Hypothalamus (tissue), 51 donors: Measurements from ENCODE around the gene R3HDM2.
"Not testable (repeated sequence)": the region's sequence is repeated elsewhere in the genome, so short reads cannot be mapped to it uniquely, and the experiment has no call there.

ENCODE experiments used
- DNase-seq, 51 donors: peaks; one replicate each; lab custom pipeline; 2025; lab: John Stamatoyannopoulos, UW

R3HDM2 gene

DNA sequence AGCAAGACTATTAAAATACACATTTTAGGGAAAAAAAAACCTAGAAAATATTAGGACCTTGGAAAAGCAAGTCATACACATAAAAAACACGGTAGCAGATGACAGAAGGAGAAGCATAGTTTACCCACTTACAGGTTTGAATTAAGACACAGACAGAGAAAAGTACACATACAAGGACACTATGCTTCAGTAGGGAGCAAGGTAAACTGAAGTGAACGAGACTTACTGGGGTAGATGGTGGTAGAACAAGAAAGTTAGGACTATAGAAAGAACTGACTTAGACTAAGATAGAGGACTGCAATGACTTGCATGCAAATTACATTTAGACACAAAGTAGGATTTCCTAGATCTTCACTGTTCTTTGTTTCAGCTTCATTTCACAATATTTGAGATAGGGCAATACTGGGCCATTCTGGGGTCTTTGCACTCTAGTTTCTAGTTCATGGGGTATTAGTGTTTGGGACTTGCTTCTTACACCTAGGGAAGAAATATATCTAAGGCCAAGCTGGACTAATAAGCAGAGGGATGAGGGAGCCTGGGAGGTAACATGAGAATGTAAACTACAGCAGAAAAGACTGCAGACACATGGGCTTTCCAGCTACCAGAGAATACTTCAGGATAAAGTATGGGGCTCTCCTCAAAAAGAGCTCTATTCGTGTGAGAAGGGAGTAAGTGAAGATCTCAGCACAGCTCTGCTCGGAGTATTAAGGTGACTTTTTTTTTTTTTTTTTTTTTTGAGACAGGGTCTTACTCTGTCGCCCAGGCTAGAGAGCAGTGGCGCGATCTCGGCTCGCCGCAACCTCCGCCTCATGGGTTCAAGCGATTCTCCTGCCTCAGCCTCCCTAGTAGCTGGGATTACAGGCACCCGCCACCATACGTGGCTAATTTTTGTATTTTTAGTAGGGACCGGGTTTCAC lies 152.1 kb downstream of the R3HDM2 start:
- DNase-seq: no peak

DNA sequence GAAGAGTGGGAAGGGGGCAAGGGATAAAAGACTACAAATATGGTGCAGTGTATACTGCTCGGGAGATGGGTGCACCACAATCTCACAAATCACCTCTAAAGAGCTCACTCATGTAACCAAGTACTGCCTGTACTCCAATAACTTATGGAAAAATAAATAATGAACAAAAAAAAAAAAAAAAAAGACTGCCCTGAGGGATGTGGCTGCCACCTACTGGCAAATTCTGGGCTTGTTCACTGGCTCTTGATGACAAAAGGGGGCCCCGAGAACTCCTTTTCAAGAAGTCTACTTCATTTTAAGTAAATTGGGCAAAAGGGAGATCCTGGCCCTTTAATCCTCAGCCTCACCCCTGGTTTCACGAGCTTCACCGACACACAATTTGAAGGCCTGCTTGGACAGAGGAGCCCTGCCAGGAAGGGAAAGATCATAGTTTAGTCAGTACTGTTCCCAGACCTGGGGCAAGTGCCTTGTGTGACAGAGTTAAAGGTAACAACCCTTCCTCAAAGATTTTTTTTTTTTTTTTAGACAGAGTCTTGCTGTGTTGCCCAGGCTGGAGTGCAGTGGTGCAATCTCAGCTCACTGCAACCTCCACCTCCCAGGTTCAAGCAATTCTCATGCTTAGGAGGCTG lies 153.8 kb downstream of the R3HDM2 start:
- DNase-seq: no peak

DNA sequence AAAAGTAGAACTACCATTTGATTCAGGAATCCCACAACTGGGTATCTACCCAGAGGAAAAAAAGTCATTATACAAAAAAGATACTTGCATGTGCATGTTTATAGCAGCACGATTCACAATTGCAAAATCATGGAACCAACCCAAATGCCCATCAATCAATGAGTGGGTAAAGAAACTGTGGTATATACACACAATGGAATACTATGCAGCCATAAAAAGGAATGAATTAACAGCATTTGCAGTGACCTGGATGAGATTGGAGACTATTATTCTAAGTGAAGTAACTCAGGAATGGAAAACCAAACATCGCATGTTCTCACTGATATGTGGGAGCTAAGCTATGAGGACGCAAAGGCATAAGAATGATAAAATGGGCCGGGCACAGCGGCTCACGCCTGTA lies 154.6 kb downstream of the R3HDM2 start:
- not testable (repeated sequence) for DNase-seq

DNA sequence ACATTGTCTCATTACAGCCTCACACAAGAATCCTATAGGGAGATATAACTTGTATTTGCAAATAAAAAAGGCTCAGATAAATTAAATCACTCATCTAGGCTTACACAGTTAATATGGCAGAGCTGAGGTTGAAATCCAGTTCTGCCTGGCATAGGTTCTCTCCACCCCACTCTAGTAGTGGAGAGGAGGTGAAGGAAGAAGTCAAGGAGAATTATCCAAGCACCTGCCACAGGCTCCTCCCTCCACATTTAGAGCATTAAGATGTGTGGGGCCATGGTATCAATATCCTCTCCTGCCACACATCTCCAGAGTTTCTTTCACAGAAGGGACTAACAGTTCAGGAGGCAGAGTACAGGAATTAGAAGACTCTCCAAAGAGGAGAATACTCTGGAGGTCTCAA lies 157.3 kb downstream of the R3HDM2 start:
- DNase-seq: no peak

DNA sequence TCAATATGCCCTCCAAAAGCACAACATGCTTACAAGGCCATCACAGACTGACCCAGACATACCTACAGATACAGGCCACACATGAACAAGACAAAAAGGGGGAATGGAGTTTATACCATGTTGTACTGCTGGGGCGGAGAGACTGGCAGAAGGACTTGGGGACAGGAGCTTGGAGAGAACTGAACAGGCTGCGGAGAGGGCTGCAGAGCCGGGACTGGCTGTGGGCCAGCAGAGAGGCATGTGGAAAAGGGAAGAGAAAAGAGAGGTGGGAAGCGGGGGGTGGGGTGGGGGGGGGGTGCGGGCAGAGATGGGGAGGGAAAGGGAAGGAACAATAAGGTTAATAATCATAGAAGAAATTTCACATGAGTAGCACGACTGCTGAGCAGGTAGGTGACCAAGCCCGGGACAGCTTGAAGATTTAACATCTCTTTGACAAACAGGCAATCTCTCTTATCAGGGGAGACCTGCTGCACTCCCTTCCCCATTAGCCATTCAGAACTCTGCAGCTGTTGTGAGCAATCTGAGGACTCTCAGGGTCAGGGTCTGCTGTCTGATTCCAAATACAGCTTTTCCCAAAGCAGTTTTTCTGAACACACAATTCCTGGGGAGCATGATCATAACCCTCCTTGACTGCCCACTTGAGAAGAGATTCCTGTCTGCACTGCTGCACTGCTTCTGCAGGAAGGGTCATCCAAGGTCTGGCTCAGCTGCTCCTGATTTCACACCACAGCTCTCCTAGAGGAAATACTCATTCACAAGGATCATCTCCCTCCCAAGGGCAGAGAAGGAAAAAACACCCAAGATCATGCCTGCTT lies 158.3 kb downstream of the R3HDM2 start:
- no peak for DNase-seq

DNA sequence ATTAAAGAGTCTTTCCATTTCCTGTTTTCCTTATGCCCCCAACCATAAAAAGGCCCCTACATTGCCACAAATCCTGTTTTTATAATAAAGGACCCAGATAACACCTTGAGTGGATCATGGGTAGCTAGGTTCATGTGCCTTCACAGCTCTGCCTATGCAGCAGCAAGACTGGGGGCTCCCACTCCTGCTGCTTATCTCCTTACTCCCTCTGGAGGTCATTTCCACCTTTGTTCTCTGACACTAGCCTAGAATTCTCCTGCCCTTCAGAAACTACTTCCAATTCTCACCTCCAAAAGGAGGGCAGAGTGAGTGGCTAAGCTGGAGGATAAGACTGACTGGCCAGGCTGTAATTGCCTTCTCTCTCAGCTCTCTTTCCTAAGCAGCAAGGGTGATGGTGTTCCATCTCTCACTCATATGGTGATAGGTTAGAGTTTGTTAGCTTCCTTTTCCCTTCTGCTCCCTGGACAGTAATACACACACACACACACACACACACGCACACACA lies 159.8 kb downstream of the R3HDM2 start:
- no peak for DNase-seq

DNA sequence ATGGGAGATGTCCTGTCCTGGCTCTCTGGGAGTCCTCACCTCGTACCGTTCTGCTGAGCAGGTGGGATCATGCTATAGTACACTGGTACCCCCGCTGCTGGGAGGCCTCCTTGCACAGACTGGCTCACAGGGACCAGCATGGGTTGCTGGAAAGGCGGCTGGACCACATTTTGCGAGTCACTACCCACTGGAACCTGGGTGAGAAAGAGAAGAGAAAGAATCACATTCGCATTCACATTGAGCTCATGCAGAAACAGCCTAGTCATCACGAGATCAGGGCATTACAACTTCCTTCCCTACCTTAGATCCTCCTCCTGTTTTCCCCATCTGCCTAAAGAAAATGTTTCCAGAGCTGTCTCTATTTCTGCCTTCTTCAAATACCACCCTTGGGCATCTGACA lies 162.6 kb downstream of the R3HDM2 start:
- DNase-seq: no peak

DNA sequence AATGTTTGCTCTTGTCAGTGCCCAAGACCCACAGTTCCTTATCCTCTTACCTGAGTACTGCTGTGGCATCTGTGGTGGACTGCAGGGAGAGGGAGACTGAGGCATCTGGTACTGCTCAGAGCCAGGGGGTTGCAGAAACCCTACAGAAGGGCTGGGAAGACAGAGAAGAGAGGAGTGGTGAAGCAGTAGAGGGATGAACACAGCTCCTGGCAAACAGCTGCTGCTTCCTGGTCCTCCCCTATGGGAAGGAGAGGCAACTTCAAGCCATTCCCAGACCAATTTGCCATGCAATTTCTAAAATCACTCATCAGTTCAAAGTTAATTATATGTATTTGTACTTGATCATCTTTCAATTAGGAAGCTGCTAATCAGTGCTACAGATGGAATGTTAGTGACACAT lies 164.2 kb downstream of the R3HDM2 start:
- DNase-seq: no peak

DNA sequence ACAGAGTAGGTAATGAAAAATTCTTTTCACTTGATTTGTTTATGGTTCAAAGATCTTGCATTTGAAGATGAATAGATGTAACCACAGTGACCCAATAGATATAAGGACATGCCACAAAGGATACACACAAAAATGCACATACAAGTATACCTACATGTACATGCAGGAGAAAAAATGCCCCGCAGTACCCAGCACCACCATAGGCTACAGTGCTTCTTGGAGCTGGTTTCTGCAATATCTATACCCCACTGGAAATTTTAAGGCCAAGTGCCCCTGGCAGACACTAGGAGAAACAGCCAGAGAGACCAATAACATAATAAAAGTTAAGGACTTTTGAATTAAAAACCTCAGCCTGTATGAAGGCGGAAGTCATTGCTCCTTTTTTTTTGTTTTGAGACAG lies 167.7 kb downstream of the R3HDM2 start:
- no peak for DNase-seq

DNA sequence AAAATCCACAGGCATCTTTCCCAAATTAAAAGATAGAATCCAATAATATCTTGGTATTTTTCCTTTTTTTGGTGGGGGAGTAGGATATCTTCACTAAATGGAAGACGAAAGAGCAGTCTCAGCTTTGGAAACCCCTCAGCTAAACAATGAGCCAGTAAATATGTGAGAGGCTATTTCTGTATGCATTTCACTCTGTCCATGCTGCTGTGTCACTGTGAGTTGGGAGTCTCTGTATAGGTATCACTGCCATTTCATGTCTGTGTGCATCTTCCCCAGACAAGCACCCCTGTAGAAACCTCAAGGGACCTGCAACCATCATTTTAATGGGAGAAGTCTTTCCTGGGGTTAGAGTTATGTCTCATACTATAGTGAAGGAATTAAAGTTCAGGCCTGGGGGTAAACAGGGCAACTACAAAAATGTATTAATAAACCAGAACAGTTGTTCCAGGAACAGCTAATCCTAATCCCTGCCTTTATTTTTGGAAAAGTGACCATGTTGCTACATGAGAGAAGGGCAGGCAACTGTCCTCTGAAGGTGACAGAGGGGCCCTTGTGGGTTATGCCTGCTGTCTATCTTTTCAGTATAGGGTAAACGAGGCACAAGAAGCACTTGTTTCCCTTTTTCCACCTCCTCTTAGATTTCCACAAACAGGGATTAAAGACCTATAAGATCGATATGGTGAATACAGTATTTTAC lies 168.6 kb downstream of the R3HDM2 start:
- no peak for DNase-seq

DNA sequence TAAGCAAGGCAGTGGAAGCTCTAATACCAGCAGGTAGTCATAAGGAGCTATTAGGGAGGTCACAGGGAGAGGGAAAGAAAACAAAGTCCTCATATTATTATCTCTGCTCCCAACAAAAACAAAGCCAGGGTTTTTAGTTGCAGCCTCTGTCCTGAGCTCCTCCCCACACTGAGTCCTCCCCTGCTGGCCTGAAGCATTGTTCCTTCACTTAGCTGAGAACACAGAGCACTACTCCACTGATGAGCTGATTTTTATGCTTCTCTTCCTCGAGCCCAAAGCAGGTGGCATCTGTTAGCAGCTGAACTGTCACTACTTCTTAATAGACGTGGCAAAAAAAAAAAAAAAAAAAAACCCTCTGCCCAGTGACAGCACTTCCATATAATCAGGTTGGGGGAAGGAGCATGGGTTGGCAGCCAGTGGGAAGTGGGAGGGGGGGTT lies 169.4 kb downstream of the R3HDM2 start:
- no peak for DNase-seq

DNA sequence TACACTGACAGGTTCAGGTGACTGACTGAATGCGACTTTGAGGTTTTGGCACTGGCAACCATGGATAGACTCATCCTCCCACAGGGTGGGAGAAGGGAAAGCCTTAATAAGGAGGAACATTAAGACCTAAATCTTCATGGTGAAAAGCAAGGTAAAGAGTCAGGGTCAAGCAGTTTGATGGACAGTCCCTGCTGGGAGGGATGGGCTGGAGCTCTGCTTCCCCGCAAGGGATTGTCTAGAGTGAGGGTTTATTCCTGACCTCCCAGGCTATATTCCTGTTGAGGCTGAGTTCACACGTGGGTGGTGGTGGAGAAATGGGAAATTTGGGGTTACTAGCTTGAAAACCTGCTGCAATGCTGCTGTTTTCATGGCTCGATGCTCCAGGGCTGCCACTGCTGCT lies 170.5 kb downstream of the R3HDM2 start:
- no peak for DNase-seq

DNA sequence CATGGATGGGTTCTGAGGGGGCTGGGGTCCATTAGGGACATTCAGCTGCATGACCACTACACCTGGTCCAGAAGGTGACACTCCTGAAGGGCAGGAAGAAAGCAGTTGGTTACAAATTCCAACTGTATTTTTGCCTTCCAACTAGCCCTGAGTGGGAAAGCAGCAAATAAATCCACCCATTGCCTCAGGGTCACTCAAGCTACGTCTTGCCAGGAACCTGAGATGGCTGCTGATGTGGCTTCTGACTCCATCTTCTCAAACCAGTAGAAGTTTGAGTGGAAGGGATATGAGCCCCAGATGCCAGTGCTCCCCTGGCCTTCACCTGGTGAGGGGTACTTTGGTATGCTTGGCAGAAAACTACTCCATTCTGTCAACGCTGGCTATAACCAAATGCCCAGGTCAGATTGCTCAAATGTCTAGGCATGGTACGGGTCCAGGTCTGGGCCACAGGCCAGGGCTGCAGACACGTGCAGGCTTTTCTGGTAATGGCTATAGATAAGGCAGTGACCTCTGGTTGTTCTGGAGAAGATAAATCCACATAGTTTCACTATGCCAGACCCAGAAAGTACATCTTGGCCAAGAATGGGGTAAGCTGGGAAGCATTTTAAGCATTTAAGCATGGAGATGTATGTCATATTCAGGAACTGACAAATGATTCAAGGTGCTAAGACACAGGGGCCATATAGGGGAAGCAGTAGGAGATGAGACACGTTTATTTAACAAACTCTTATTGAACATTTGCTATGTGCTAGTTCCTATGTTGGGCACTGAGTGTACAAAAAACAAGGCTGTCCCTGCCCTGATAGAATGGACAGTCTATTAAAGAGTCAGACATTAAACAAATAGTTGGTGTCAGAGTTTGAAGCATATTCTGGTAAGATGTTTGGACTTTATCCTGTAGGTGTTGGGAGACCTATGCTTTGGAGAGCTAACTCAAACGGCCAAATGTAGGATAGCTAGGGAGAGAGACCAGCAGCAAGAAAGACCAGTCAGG lies 171.6 kb downstream of the R3HDM2 start:
- DNase-seq: no peak

DNA sequence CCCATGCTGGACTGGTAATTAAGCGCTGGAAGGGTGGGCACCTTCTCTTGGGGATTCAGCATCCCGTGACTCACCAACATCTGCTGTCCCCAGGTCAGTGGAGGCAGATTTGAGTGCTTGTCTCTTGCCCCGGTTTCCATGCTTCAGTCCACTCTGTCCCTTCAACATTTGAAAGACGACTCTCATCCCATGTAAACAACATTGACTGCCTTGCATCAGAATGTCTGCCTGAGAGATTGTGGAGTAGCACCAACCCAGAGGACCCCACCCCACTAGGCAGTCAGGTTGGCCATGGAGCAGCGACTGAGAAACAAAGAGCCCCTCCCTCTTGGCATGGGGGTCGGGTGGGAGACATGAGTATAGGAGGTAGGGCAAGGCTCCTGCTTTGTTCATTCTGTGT lies 174.9 kb downstream of the R3HDM2 start:
- DNase-seq: no peak

DNA sequence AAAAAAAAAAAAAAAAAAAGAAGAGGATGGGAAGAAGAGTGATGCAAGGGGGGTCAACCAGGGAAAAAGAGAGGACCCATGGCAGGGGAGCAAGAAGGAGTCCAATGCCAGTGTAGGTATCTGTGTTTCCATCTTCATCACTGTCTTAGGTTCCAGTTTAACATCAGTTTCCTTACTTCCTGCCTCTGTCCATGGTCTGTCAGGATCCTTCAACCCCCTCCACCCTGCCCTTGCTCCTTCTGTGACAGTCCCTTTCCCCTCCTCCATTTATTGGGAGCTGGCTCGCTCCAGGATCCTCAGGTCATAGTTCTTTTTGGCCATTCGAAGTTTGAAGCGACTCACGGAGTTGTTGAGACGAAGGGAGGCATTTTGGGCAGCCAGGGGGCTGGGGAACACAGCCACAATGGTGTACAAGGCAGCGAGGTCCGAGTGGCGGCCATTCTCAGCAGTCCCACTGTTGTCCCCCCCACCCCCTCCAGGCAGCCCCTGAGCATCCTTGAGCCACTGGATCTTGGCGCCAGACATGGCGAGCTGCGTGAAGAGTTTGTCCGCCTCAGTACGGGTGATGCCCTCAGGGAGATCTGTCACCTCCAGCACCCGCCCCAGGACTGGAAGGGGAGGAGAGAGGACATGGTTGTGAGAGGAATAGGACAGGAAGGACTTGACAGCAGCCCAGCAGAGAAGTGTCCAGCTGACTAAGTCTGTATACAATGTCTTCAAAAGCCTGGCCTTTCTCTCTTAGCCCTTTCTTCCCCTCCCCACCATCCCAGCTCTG lies 176.2 kb downstream of the R3HDM2 start:
- no peak for DNase-seq

DNA sequence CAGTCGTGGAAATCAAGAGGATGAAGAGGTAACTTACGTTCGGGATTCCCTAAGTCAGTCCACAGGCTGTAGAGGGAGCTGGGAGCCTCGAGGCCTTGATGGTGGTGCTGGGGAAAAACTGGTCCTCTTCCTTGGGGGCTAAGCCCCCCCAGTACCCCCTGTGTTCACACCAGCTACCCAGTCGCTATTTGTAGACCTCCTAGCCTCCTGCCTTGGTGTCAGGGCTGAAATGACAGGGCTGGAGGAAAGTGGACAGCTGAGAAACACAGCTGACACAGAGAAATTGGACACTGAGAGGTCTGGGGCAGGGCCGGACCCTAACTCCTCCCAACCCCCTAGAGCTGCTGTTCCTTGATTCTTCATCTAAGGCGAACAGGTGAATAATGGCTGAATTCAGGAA lies 179.9 kb downstream of the R3HDM2 start, which contains the start of gene STAC3:
STAC3 (minus strand) TSS at position 232 of the 400 bp plus-strand sequence. CDS start 1,551 bp downstream, outside the sequence.
- DNase-seq: no peak

DNA sequence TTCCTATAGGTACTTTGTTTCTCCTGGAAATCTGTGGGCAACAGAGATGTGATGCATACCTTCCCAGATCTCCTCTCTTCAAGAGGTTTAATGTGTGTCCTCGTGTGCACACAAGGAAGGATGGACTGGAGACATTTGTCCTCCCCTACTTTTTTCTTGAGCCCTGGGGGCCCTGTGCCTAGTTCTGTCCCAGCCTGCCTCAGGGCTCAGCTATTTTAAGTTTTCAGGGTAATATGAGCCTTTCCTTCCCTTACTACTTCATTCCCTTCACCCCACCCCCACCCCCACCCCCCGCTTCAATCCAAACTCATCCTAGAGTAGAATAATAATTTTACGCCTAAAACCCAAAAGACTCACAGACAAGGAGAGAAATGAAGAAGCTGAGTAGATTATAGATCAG lies 180.3 kb downstream of the R3HDM2 start:
- DNase-seq: no peak
